Measurements from ENCODE around the gene PCSK1. TPM values are rescaled to one million over a fixed set of nuclear protein-coding genes. Genes with fewer than 3 reads are reported as not detected.

PCSK1 gene
- total RNA-seq, 1 donor from 2014 or later: 3.2 TPM

- Histone ChIP-seq H3K27ac (no peak overlapping the region), H3K27me3 (no peaks in the 10 kb centered on the region), H3K4me1 (no peaks in the 10 kb centered on the region), H3K36me3 (no peaks in the 10 kb centered on the region), H3K4me3 (no peak overlapping the region), H3K9me3 (no peaks in the 10 kb centered on the region)
- no peak for DNase-seq (ENCODE audit: low spot score in 2 of 2)
- intact Hi-C loops (cut with DNase I): no loop called here
- no peak for TF ChIP-seq CTCF (IDR thresholded peaks at IDR 0.05)
These were observed 7.1 kb upstream of the PCSK1 start for GRCh38 chr5:96440185-96440538.

DNA sequence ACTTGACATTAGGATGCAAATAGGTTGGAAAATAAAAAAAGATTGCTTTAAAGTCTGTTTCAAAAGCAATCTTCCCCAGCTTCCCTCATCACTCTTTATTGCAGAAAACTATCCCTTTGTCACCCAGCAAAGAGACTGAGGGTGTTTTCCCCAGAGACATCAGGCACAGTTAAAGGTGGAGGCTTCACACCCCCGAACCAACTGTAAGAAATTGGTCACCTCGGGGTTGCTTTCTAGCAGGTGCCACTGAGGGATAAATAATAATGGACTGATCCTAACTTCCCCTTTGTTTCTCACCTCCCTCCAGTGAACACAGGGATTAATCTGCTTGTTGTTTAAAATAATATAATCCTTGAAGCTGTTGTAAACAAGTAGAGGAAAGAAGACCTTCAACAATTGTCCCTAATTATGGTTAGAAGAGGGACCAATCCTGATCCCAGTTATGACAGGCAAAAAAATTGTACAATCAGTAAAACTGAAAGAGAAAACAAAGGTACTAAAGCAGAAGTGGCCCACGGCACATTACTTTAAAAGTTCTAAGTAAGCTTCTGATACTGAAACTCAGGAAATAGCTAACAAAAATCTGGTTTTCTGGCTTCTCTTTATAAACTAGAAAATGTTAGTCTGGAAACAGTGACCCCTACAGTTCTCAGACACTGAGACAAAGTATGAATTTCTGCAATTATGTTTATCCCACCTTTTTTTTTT, 6.6 kb upstream of the PCSK1 start:
- Histone ChIP-seq H3K27me3 (no peaks in the 10 kb centered on the region), H3K4me1 (no peaks in the 10 kb centered on the region), H3K9me3 (no peaks in the 10 kb centered on the region), H3K4me3 (no peak overlapping the region), H3K36me3 (no peaks in the 10 kb centered on the region), H3K27ac (no peak overlapping the region)
- intact Hi-C loops (cut with DNase I): no loop called here
- no peak for DNase-seq (ENCODE audit: low spot score in 2 of 2)
- TF ChIP-seq CTCF (IDR thresholded peaks at IDR 0.05): peak in 1 of 3 experiments; percentile 18

- Histone ChIP-seq H3K27me3 (no peaks in the 10 kb centered on the region), H3K4me3 (no peak overlapping the region), H3K36me3 (no peaks in the 10 kb centered on the region), H3K27ac (no peak overlapping the region), H3K4me1 (peaks cover 0 to 7% of the 10 kb centered on the region in 2 donors), H3K9me3 (no peaks in the 10 kb centered on the region)
- TF ChIP-seq CTCF (IDR thresholded peaks at IDR 0.05): peak in 2 of 3 experiments; percentile 8 to 13
- intact Hi-C loops (cut with DNase I): no loop called here
- DNase-seq (ENCODE audit: low spot score in 2 of 2): no peak
These were observed 1.2 kb upstream of the PCSK1 start for GRCh38 chr5:96434201-96434645.

- intact Hi-C loops (cut with DNase I): no loop called here
- Histone ChIP-seq H3K27me3 (no peaks in the 10 kb centered on the region), H3K4me1 (peaks cover 0 to 7% of the 10 kb centered on the region in 2 donors), H3K36me3 (no peaks in the 10 kb centered on the region), H3K27ac (no peak overlapping the region), H3K9me3 (no peaks in the 10 kb centered on the region), H3K4me3 (peak overlapping the region; percentile 18 to 27)
- no peak for TF ChIP-seq CTCF (IDR thresholded peaks at IDR 0.05)
- no peak for DNase-seq (ENCODE audit: low spot score in 2 of 2)
These were observed 607 bp downstream of the PCSK1 start for GRCh38 chr5:96432216-96433065.

DNA sequence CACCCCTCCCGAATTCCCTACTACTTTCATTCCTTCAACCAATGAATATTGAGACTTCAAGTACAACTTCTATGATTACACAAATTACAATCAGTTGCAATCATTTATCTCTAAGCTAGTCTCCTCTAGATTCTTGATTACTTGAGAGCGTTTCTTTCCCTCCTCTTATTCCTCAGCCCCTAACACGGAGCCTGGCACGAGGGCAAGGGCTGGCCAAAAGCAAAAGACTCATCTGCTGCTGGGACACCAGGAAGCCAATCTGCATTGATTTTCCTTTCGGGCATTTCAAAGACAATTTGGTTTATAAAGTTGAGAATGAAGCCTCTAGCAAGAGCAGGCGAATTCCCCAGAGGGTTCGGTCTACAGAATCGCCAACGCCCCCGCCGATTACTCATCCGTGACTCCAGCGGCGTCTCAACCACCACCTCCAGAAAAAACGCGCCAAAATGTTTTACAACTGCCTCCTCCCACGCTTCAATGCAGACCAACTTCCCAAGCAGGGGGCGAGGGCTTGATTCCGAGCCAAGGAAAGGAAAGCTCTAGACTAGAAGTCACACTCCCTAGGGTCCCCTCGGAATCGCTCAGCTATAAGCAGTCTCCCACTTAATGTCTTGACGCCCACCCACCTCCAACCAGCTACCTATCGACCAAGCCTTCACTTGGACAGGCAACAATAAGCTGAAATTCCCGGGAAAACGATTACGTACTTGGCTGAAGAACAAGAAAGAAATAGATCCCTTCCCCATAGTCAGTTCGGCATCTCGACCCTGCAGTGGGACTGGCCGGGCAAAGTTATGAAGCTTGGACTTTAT, 1.5 kb downstream of the PCSK1 start:
- no peak overlapping the region for H3K27ac ChIP-seq
- no peaks in the 10 kb centered on the region for H3K9me3 ChIP-seq
- TF ChIP-seq CTCF (IDR thresholded peaks at IDR 0.05): no peak
- peak overlapping the region; percentile 18 to 27 for H3K4me3 ChIP-seq
- H3K4me1 ChIP-seq: peaks cover 0 to 7% of the 10 kb centered on the region in 2 donors
- intact Hi-C loops (cut with DNase I): no loop called here
- H3K36me3 ChIP-seq: no peaks in the 10 kb centered on the region
- H3K27me3 ChIP-seq: no peaks in the 10 kb centered on the region
- no peak for DNase-seq (ENCODE audit: low spot score in 2 of 2)
